Keratinocyte (primary cell): ENCODE data around the gene BTBD6. TPM values are rescaled to one million over a fixed set of nuclear protein-coding genes. Genes with fewer than 3 reads are reported as not detected.
A peak's percentile ranks its signal among the peaks of the same experiment; 100 is the strongest.

Experiments
- DNase-seq: peaks from one replicate; pipeline ENCODE4 v3.0.0-alpha.2; 2011; ENCODE audit warnings: low read depth, missing footprints, low spot score
- FAIRE-seq: peaks from 2 replicates; lab custom pipeline; 2011; peaks lifted over from hg19 to GRCh38; lab: Jason Lieb, UNC
- H2AFZ ChIP-seq: 2 replicates; pipeline ENCODE4 v1.6.0; 2012; ENCODE audit warnings: low read length, control low read depth, inconsistent platforms; ENCODE audit not compliant: control insufficient read depth
- H3K27ac ChIP-seq: 2 replicates; pipeline ENCODE4 v1.5.1; 2011; ENCODE audit warnings: low read length; ENCODE audit not compliant: control insufficient read depth, insufficient read depth
- H3K27me3 ChIP-seq: 3 replicates; pipeline ENCODE4 v1.6.0; 2011; ENCODE audit warnings: low read length; ENCODE audit not compliant: control insufficient read depth, insufficient read depth; ENCODE audit errors: extremely low read depth
- H3K36me3 ChIP-seq, 2 experiments: 2 replicates in 1 of 2; 3 replicates in 1 of 2; pipeline ENCODE4 v1.5.1; 2011; ENCODE audit warnings: low read length in 2 of 2, mild to moderate bottlenecking in 1 of 2; ENCODE audit not compliant: control insufficient read depth in 2 of 2, insufficient read depth in 2 of 2; ENCODE audit errors: extremely low read depth in 1 of 2
- H3K4me1 ChIP-seq: 3 replicates; pipeline ENCODE4 v1.5.1; 2011; ENCODE audit warnings: low read length; ENCODE audit not compliant: control insufficient read depth, insufficient read depth; ENCODE audit errors: extremely low read depth
- H3K4me2 ChIP-seq: 3 replicates; pipeline ENCODE4 v1.6.0; 2011; ENCODE audit warnings: low read depth, low read length; ENCODE audit not compliant: control insufficient read depth, insufficient read depth; ENCODE audit errors: extremely low read depth
- H3K4me3 ChIP-seq, 3 experiments: fragments of 200-600 bp in 1 of 3; sonication (generic) in 1 of 3; 2 replicates in 2 of 3; 3 replicates in 1 of 3; pipeline ENCODE4 v1.5.1; 2011 to 2016; ENCODE audit warnings: low read length in 3 of 3, mild to moderate bottlenecking in 3 of 3, control low read depth in 2 of 3, inconsistent platforms in 1 of 3, low read depth in 1 of 3, mixed read lengths in 1 of 3, mixed run types in 1 of 3, moderate library complexity in 1 of 3; ENCODE audit not compliant: control insufficient read depth in 2 of 3, insufficient read depth in 2 of 3; ENCODE audit errors: extremely low read depth in 1 of 3
- H3K79me2 ChIP-seq: 2 replicates; pipeline ENCODE4 v1.6.0; 2012; ENCODE audit warnings: low read length; ENCODE audit not compliant: control insufficient read depth, insufficient read depth
- H3K9ac ChIP-seq: 3 replicates; pipeline ENCODE4 v1.6.0; 2011; ENCODE audit warnings: low read length; ENCODE audit not compliant: control insufficient read depth, insufficient read depth; ENCODE audit errors: extremely low read depth
- H3K9me1 ChIP-seq: 3 replicates; pipeline ENCODE4 v1.6.0; 2011; ENCODE audit warnings: low read length; ENCODE audit not compliant: control insufficient read depth, insufficient read depth; ENCODE audit errors: extremely low read depth
- H3K9me3 ChIP-seq: 2 replicates; pipeline ENCODE4 v1.5.1; 2012; ENCODE audit warnings: low read depth, low read length; ENCODE audit not compliant: control insufficient read depth
- H4K20me1 ChIP-seq: 3 replicates; pipeline ENCODE4 v1.6.0; 2011; ENCODE audit warnings: low read length; ENCODE audit not compliant: control insufficient read depth, insufficient read depth; ENCODE audit errors: extremely low read depth
- EZH2 ChIP-seq: IDR thresholded peaks from one replicate; pipeline ENCODE4 v1.6.1; 2012; ENCODE audit warnings: inconsistent platforms, mild to moderate bottlenecking, low read length, moderate library complexity
- dilution Hi-C: fragments of 300-500 bp; cut with MboI; formaldehyde crosslinking; loops from one replicate; pipeline ENCODE4 v1.7.0; 2020; ENCODE audit warnings: low sequenced_read_pairs; ENCODE audit not compliant: extremely low pct_ligation_motif_present
- polyA minus RNA-seq, 3 experiments: library from RNA; depleted of rRNA, polyadenylated mRNA; stranded (reverse); fragments of >200 nt; gene quantifications; 1 replicate in 1 of 3; 2 replicates in 1 of 3; 3 replicates in 1 of 3; pipeline ENCODE4 v1.2.3, GENCODE V29; 2011
- polyA plus RNA-seq, 5 experiments: library from polyadenylated mRNA; depleted of rRNA in 3 of 5; stranded (reverse) in 3 of 5; stranded (forward) in 1 of 5; unstranded in 1 of 5; fragments of >200 nt; gene quantifications; 1 replicate in 1 of 5; 2 replicates in 3 of 5; 3 replicates in 1 of 5; pipeline versions ENCODE4 v1.2.1 to v1.2.3, GENCODE V29; 2011 to 2012; ENCODE audit warnings: missing spikeins in 2 of 5, low read depth in 1 of 5, low replicate concordance in 1 of 5
- TF ChIP-seq, protein P1 (sequence below), 3 experiments: IDR thresholded peaks in 1 of 3; conservative IDR thresholded peaks in 1 of 3; optimal IDR thresholded peaks in 1 of 3; 2 replicates in 2 of 3; 3 replicates in 1 of 3; pipeline versions ENCODE3 to v1.5.1; 2011; ENCODE audit warnings: low read length in 3 of 3, mild to moderate bottlenecking in 3 of 3, moderate library complexity in 2 of 3, control low read depth in 1 of 3, inconsistent platforms in 1 of 3; ENCODE audit not compliant: insufficient read depth in 2 of 3; ENCODE audit errors: extremely low read depth in 1 of 3

The BTBD6 gene
- 22.2 to 31.9 TPM (median 28.3 TPM) in 3 replicates for polyA plus RNA-seq
- polyA plus RNA-seq (2011; ENCODE audit: low read depth), result 13.2 TPM
- 16.7 and 24.8 TPM in 2 replicates for polyA plus RNA-seq (2011; cell fraction: cytosol; rRNA removed)
- 26.6 and 27.7 TPM in 2 replicates for polyA plus RNA-seq (2011; cell fraction: nucleus; rRNA removed)
- 25.9 and 34.5 TPM in 2 replicates for polyA plus RNA-seq (2012; ENCODE audit: low replicate concordance)
- polyA minus RNA-seq, result 25.7 to 27.9 TPM (median 26.1 TPM) in 3 replicates
- 32.8 TPM for polyA minus RNA-seq (2011; cell fraction: cytosol; rRNA and poly(A)+ RNA removed)
- 6.7 and 8.5 TPM in 2 replicates for polyA minus RNA-seq (2011; cell fraction: nucleus; rRNA and poly(A)+ RNA removed)

DNA sequence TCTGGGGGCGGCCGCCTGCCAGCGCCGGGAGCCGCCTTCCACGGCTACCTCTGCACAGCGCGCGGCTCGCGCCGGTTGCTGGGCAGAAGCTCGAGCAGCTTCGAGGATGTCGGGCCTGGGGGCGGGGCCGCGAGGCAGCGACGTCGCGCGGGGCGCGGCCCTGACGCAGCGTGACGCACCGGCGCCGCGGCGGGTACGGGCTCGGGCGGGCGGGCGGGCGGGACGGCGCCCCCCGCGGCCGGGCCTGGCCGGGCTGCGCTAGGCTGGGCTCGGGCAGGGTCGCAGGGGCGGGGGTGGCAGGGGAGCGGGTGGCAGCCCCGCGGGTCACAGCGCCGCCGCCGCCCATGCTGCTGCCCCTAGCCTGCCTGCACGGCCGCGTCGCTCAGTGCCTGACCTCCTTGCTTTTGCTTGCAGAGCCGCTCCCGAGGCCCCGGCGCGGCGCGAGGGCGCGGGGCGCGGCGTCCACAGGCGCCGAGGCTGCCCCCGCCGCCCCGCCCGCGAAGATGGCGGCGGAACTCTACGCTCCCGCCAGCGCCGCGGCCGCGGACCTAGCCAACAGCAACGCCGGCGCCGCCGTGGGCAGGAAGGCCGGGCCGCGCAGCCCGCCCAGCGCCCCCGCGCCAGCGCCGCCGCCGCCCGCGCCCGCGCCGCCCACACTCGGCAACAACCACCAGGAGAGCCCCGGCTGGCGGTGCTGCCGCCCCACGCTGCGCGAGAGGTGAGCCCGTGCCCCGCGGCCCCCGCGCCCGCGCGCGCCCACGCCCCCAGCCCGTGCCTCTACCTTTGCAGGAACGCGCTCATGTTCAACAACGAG is at the start of gene BTBD6:
Gene BTBD6 (plus strand): TSS at position 166 of the 814 bp plus-strand sequence. CDS start 179 bp downstream, at position 345.
- peak within 1 kb of the TSS; percentile 54 for H3K27ac ChIP-seq
- TF ChIP-seq, protein P1, sequence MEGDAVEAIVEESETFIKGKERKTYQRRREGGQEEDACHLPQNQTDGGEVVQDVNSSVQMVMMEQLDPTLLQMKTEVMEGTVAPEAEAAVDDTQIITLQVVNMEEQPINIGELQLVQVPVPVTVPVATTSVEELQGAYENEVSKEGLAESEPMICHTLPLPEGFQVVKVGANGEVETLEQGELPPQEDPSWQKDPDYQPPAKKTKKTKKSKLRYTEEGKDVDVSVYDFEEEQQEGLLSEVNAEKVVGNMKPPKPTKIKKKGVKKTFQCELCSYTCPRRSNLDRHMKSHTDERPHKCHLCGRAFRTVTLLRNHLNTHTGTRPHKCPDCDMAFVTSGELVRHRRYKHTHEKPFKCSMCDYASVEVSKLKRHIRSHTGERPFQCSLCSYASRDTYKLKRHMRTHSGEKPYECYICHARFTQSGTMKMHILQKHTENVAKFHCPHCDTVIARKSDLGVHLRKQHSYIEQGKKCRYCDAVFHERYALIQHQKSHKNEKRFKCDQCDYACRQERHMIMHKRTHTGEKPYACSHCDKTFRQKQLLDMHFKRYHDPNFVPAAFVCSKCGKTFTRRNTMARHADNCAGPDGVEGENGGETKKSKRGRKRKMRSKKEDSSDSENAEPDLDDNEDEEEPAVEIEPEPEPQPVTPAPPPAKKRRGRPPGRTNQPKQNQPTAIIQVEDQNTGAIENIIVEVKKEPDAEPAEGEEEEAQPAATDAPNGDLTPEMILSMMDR (optimal IDR thresholded peaks at IDR 0.05 in 1 of 3, IDR thresholded peaks at IDR 0.05 in 1 of 3, conservative IDR thresholded peaks at IDR 0.05 in 1 of 3; ENCODE audit: extremely low read depth in 1 of 3, insufficient read depth in 2 of 3, low read length in 3 of 3), result no peak
- no peak for TF ChIP-seq EZH2
- peaks cover 17 to 20% of the 10 kb centered on the region in 2 experiments for H3K36me3 ChIP-seq
- peak within 1 kb of the TSS; percentile 54 to 81 (median 78) for H3K4me3 ChIP-seq
- H3K4me2 ChIP-seq, result peak within 1 kb of the TSS; percentile 80
- H3K79me2 ChIP-seq, result peaks cover 15% of the 10 kb centered on the region
- H3K9me1 ChIP-seq, result no peaks in the 10 kb centered on the region
- H3K4me1 ChIP-seq, result peaks cover 7% of the 10 kb centered on the region
- no peaks in the 10 kb centered on the region for H3K9me3 ChIP-seq
- H2AFZ ChIP-seq, result peak within 1 kb of the TSS; percentile 90
- FAIRE-seq, result no peak
- no peaks in the 10 kb centered on the region for H4K20me1 ChIP-seq
- no peaks in the 10 kb centered on the region for H3K27me3 ChIP-seq
- dilution Hi-C loops, result no loop called here
- H3K9ac ChIP-seq, result peak within 1 kb of the TSS; percentile 73
- DNase-seq, result no peak

DNA sequence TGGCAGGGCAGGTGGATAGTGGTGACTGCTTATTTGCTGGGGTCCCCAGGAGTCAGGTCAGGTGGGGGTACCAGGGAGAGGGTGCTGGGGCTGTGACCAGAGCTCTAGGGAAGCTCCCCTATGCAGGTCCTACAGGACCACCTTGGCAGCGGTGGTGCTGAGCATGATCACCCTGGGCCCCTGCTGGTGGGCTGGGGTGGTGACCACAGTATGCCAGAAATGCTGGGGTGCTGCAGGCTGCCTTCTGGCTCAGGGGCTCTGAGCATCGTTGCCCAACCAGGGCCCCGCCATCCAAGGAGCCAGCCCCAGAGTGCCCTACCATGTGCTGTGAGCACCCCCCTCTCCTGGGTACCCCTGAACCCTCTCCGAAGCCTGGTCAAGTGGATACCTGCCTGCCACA is 49.7 kb upstream of the BTBD6 start:
- Histone ChIP-seq H3K27ac (no peak overlapping the region), H3K27me3 (peaks cover 43% of the 10 kb centered on the region), H2AFZ (no peak overlapping the region), H3K4me2 (no peak overlapping the region), H3K79me2 (no peaks in the 10 kb centered on the region), H3K36me3 (no peaks in the 10 kb centered on the region), H3K9ac (no peak overlapping the region), H3K4me1 (no peaks in the 10 kb centered on the region), H3K9me3 (no peaks in the 10 kb centered on the region), H3K4me3 (no peak overlapping the region), H3K9me1 (no peaks in the 10 kb centered on the region), H4K20me1 (no peaks in the 10 kb centered on the region)
- TF ChIP-seq, protein P1 (optimal IDR thresholded peaks at IDR 0.05 in 1 of 3, IDR thresholded peaks at IDR 0.05 in 1 of 3, conservative IDR thresholded peaks at IDR 0.05 in 1 of 3; ENCODE audit: extremely low read depth in 1 of 3, insufficient read depth in 2 of 3, low read length in 3 of 3), result peak in 1 of 3 experiments; percentile 2
- TF ChIP-seq EZH2, result no peak
- dilution Hi-C loops, result no loop called here
- DNase-seq (no peak), FAIRE-seq (no peak)
